ENCODE data around the gene NRXN3.

GRCh38 chr14:79586416-79586815 is 1416.2 kb downstream of the NRXN3 start:
- no peak for TF ChIP-seq CTCF (IDR thresholded peaks at IDR 0.05; ENCODE audit: poor library complexity)
- TF ChIP-seq EZH2phosphoT487 (IDR thresholded peaks at IDR 0.05; ENCODE audit: low read depth, severe bottlenecking, unreplicated experiment) = no peak
